IgD-negative memory B cell (primary cell): ENCODE results near the gene CDK14. TPM values are rescaled to one million over a fixed set of nuclear protein-coding genes. Genes with fewer than 3 reads are reported as not detected.
"Not testable (repeated sequence)": the region's sequence is repeated elsewhere in the genome, so short reads cannot be mapped to it uniquely, and the experiment has no call there.

Source experiments
- H3K27ac Mint-ChIP-seq, 3 donors: one replicate each; pipeline ENCODE4 v1.8.0; 2020 to 2022; ENCODE audit warnings: mild to moderate bottlenecking in 3 of 3, mixed read lengths in 3 of 3, moderate library complexity in 1 of 3
- H3K27me3 Mint-ChIP-seq: one replicate; pipeline ENCODE4 v1.8.0; 2021; ENCODE audit warnings: mixed read lengths
- H3K36me3 Mint-ChIP-seq: one replicate; pipeline ENCODE4 v1.8.0; 2020; ENCODE audit warnings: mild to moderate bottlenecking, mixed read lengths
- H3K4me1 Mint-ChIP-seq, 3 donors: one replicate each; pipeline ENCODE4 v1.8.0; 2020 to 2022; ENCODE audit warnings: mixed read lengths in 3 of 3, mild to moderate bottlenecking in 1 of 3
- H3K4me3 Mint-ChIP-seq, 4 donors: one replicate each; pipeline ENCODE4 v1.8.0; 2020 to 2022; ENCODE audit warnings: mild to moderate bottlenecking in 4 of 4, mixed read lengths in 4 of 4, moderate library complexity in 3 of 4
- H3K9me3 Mint-ChIP-seq, 3 donors: one replicate each; pipeline ENCODE4 v1.8.0; 2020 to 2021; ENCODE audit warnings: mixed read lengths in 3 of 3, mild to moderate bottlenecking in 1 of 3
- polyA plus RNA-seq: library from polyadenylated mRNA; unstranded; fragments of 300-500 nt; fragmentation: Illumina TruSeq; gene quantifications from one replicate; pipeline ENCODE4 v1.2.3, GENCODE V29; 2021

CDK14 gene
- polyA plus RNA-seq, 1 donor from 2014 or later = 53.0 TPM

DNA sequence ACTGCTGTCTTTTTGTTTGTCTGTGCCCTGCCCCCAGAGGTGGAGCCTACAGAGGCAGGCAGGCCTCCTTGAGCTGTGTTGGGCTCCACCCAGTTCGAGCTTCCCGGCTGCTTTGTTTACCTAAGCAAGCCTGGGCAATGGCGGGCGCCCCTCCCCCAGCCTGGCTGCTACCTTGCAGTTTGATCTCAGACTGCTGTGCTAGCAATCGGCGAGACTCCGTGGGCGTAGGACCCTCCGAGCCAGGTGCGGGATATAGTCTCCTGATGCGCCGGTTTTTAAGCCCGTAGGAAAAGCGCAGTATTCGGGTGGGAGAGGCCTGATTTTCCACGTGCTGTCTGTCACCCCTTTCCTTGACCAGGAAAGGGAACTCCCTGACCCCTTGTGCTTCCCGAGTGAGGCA, 43.6 kb downstream of the CDK14 start:
- not testable (repeated sequence) for H3K36me3 Mint-ChIP-seq, H3K27me3 Mint-ChIP-seq, H3K4me1 Mint-ChIP-seq, H3K27ac Mint-ChIP-seq, H3K4me3 Mint-ChIP-seq
- H3K9me3 Mint-ChIP-seq = peaks cover 6 to 19% (median 7%) of the 10 kb centered on the region in 3 donors

DNA sequence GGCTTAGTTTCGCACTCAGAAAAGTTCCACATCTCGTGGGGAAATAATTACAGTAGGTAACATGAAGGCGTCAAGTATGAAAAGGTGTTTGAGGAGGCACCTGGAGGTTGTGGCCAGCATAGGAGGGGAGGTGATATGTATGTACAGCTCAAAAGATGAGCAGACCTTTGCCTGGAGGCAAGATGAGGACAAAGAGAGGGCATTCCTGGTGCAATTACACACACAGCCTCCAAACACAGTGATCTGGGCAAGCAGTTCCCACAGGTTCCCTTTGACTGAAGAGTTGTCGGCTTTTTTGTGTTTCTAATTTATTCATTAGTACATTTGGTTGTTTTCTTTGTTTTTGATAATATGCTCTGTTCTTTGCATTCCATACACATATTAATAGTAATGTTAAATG, 46.9 kb downstream of the CDK14 start:
- Mint-ChIP-seq H3K27me3 (no peaks in the 10 kb centered on the region), H3K36me3 (peaks cover 9% of the 10 kb centered on the region)

DNA sequence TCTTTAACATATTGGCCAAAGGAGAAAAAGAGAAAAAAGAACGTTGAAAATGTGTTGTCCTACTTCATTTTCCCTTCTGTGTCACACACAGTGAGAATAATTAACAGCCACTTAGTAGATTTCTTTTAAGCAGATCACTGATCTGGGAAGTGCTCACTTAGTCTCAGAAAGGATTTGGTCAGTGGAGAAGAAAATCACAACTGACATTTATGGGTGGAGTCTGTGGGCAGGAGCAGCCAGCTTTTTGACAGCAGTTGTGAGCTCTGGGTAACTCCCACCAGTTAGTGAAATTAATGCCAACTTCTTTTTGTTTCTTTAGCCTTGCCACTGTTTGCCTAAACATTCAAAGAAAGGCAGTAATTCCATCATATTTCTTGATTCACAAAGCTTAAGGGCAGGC, 49.7 kb downstream of the CDK14 start:
- Mint-ChIP-seq H3K27me3 (no peaks in the 10 kb centered on the region), H3K4me3 (no peak overlapping the region), H3K9me3 (peaks cover 3 to 13% (median 10%) of the 10 kb centered on the region in 3 donors), H3K4me1 (peaks cover 0 to 5% (median 3%) of the 10 kb centered on the region in 3 donors), H3K27ac (no peak overlapping the region), H3K36me3 (peaks cover 8% of the 10 kb centered on the region)

More for the DNA sequence above, 46.9 kb downstream of the CDK14 start:
- no peak overlapping the region for H3K4me3 Mint-ChIP-seq
- peaks cover 6 to 19% (median 7%) of the 10 kb centered on the region in 3 donors for H3K9me3 Mint-ChIP-seq
- H3K27ac Mint-ChIP-seq = no peak overlapping the region
- H3K4me1 Mint-ChIP-seq = peaks cover 0 to 5% (median 1%) of the 10 kb centered on the region in 3 donors

DNA sequence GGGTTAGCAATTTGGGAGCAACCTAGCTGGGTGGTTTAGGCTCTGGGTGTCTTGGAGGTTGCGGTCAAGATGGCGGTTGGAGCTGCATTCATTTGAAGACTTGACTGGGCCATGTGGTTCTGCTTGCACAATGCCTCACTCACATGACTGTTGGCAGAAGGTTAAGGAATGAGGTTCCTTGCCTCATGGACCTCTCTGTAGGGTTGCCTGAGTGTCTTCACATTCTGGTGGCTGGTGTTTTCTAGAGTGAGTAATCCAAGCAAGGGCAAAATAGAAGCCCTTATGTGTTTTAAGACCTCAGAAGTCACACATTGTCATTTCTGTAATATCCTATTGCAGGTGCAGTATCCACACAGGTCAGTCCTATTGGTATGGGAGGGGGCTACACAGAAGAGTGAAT, 52.0 kb downstream of the CDK14 start:
- Mint-ChIP-seq H3K36me3 (peaks cover 4% of the 10 kb centered on the region), H3K4me1 (peaks cover 0 to 20% (median 2%) of the 10 kb centered on the region in 3 donors), H3K27me3 (no peaks in the 10 kb centered on the region), H3K27ac (no peak overlapping the region), H3K9me3 (peaks cover 3 to 6% (median 3%) of the 10 kb centered on the region in 3 donors), H3K4me3 (no peak overlapping the region)

DNA sequence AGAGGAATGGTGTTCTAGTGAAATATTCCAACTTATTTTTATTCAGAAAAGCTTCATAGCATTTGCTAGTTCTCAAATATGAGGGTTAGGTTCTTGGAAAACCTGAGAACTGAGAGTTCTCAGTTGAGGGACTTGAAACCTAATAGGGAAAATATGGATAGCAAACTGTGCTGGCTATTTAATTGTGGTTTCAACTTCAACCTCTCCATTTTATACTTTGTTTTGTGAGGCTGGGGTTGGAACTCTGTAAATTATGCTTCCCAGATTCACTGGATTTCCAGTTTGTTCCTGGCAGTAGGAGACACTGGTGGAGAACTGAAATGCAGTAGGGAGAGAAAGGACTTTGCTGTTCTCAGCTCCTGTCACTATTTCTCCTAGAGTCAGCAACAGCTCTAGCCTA, 52.7 kb downstream of the CDK14 start:
- H3K27ac Mint-ChIP-seq = no peak overlapping the region
- peaks cover 2 to 3% (median 3%) of the 10 kb centered on the region in 3 donors for H3K9me3 Mint-ChIP-seq
- H3K4me3 Mint-ChIP-seq = no peak overlapping the region
- peaks cover 4% of the 10 kb centered on the region for H3K36me3 Mint-ChIP-seq
- H3K27me3 Mint-ChIP-seq = no peaks in the 10 kb centered on the region
- peaks cover 2 to 20% (median 2%) of the 10 kb centered on the region in 3 donors for H3K4me1 Mint-ChIP-seq

DNA sequence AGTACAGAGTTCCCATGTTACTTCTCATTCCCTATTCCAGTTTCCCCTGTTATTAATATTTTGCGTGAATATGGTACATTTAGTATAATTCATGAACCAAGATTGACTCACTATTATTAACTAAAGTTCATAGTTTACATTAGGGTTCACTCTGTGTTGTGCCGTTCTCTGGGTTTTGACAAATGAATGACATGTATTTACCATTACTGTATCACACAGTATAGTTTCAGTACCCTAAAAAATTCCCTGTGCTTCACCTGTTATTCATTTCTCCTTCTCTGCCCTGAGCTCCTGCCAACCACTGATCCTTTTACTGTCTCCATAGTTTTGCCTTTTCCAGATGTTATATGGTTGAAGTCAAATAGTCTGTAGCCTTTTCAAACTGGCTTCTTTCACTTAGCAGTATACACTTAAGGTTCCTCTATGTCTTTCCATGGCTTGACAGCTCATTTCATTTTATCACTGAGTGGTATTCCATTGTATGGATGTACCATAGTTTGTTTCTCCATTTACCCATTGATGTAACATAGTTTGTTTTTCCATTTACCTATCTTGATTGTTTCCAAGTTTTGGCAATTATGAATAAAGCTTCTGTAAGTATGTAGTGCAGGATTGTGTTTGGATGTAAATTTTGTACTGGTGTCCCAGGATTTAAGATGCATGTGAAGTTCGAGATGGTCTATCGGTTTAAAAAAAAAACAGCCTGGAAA, 58.8 kb downstream of the CDK14 start:
- H3K4me3 Mint-ChIP-seq = peak overlapping the region in 1 of 4 donors; percentile 33
- no peak overlapping the region for H3K27ac Mint-ChIP-seq
- H3K36me3 Mint-ChIP-seq = peaks cover 4% of the 10 kb centered on the region
- H3K4me1 Mint-ChIP-seq = peaks cover 17 to 34% (median 21%) of the 10 kb centered on the region in 3 donors
- H3K27me3 Mint-ChIP-seq = no peaks in the 10 kb centered on the region
- H3K9me3 Mint-ChIP-seq = peaks cover 0 to 4% (median 0%) of the 10 kb centered on the region in 3 donors

DNA sequence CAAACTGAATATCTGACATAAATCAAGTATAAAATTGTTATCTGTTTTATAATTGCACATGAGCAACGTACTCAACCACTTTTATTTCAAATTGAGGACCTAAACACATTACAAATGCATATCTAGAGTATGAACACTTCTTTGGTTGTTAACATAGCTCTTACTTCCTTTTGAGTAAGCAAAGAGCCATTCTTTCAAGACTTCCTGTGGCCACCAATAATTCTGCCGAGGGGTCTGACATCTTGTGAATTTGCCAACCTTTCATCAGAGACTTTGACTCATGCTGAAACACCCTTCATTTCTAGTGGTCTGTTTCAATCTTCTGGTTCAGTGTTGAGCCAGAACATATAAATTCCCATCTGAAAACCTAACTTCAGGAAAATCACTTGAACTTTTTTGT, 59.4 kb downstream of the CDK14 start:
- Mint-ChIP-seq H3K27me3 (no peaks in the 10 kb centered on the region), H3K4me1 (peaks cover 17 to 34% (median 21%) of the 10 kb centered on the region in 3 donors), H3K27ac (no peak overlapping the region), H3K36me3 (peaks cover 4% of the 10 kb centered on the region), H3K4me3 (peak overlapping the region in 1 of 4 donors; percentile 33), H3K9me3 (peaks cover 0 to 2% (median 0%) of the 10 kb centered on the region in 3 donors)

DNA sequence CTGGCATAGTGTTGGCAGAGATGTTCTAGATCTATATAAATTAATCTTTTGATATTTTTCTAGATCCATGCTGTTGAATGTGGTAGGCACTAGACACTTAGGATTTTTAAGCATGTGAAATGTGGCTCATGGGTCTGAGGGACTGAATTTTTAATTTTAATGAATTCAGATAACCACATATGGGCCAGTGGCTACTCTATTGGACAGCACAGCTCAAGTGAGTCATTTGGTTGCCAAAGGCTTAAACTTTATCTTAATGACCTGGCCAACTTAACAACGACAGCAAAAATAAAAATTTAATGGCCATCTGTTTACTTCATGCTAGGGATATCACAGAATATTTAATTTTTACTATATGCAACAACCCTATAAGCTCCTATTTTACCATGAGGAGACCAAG, 61.4 kb downstream of the CDK14 start:
- Mint-ChIP-seq H3K4me3 (no peak overlapping the region), H3K27ac (no peak overlapping the region), H3K36me3 (no peaks in the 10 kb centered on the region), H3K4me1 (peaks cover 19 to 25% (median 21%) of the 10 kb centered on the region in 3 donors), H3K9me3 (peaks cover 0 to 2% (median 0%) of the 10 kb centered on the region in 3 donors), H3K27me3 (no peaks in the 10 kb centered on the region)

DNA sequence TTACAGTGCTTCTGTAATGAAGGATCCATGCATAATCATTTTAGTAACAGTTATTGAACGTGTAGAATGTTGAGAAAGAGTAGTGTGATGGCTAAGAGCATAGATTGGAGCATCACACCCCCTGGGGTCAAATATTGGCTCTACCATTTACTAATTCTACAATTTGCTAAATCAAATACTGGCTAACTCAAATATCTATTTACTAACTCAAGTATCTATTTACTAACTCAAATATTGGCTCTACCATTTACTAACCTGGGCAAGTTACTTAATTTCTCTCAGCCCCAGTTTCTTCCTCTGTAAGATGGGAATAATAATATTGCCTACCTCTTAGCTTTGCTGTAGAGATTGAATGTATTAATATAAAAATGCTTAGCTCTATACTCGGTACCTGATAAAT, 64.0 kb downstream of the CDK14 start:
- peaks cover 15 to 22% (median 21%) of the 10 kb centered on the region in 3 donors for H3K4me1 Mint-ChIP-seq

DNA sequence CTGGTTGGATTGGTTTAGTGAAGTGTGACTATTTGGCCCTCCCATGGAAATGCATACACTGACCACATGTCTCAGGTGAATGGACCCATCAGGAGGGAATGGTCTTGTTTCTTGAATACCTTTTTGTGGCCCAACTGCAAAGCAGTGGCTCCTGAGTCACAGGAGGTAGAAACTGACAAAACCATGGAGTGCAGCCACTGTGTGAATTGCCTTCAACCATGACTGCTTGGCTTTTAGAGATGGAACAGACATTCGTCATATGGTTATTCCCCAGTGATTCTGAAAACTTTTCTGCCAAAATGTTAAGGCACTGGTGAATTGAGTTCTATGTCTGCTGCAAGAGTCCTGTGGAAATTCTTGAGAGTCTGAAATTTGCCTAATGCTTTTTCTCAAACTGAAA, 64.7 kb downstream of the CDK14 start:
- H3K27me3 Mint-ChIP-seq = no peaks in the 10 kb centered on the region
- no peaks in the 10 kb centered on the region for H3K36me3 Mint-ChIP-seq
- H3K27ac Mint-ChIP-seq = no peak overlapping the region
- H3K4me3 Mint-ChIP-seq = no peak overlapping the region
- H3K4me1 Mint-ChIP-seq = peaks cover 10 to 17% (median 17%) of the 10 kb centered on the region in 3 donors
- peaks cover 0 to 2% (median 0%) of the 10 kb centered on the region in 3 donors for H3K9me3 Mint-ChIP-seq

More for the DNA sequence above, 64.0 kb downstream of the CDK14 start:
- H3K9me3 Mint-ChIP-seq = peaks cover 0 to 2% (median 0%) of the 10 kb centered on the region in 3 donors
- H3K27me3 Mint-ChIP-seq = no peaks in the 10 kb centered on the region
- no peak overlapping the region for H3K4me3 Mint-ChIP-seq
- H3K27ac Mint-ChIP-seq = no peak overlapping the region
- no peaks in the 10 kb centered on the region for H3K36me3 Mint-ChIP-seq

DNA sequence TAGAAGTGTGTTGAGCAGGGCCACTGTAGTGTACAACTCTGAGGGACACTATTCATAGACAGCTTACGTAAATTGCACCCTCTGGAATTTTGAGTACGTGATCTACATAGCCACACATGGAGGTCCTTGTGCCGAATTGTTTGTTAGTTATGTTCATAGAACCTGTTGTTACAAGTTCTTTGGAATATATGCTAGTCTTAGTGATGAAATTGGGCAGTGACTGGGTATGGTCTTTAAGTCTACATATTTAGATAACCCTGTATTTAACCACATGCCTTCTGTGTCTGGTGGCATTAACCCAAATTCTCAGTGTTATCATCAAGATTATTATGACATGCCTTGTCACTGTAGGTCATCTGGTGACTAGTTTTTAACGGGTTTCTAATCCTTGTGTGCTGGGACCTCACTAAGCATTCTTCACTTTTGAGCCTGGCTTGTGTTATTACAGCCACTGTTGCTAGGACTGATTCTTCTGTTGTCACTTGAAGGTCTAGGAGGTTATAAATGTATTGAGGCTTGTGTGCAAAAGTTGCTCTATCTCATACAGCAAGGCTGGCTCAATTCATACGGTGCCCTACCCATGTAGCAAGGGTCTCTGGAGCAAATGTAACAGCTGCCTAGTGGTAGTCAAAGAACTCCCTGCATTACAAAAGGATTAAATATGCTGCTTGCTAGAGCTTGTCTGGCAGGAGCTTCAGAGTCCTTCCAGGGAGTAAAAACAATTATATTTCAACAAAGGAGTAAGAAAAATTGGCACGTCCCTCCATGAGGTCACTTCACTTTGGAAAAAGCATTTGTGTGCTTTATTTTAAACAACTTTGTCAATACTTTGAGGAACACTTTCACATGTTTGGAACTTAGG, 65.4 kb downstream of the CDK14 start:
- H3K4me3 Mint-ChIP-seq = no peak overlapping the region
- H3K27me3 Mint-ChIP-seq = no peaks in the 10 kb centered on the region
- H3K9me3 Mint-ChIP-seq = peaks cover 0 to 2% (median 0%) of the 10 kb centered on the region in 3 donors
- no peak overlapping the region for H3K27ac Mint-ChIP-seq
- H3K4me1 Mint-ChIP-seq = peaks cover 5 to 14% (median 11%) of the 10 kb centered on the region in 3 donors
- H3K36me3 Mint-ChIP-seq = no peaks in the 10 kb centered on the region

DNA sequence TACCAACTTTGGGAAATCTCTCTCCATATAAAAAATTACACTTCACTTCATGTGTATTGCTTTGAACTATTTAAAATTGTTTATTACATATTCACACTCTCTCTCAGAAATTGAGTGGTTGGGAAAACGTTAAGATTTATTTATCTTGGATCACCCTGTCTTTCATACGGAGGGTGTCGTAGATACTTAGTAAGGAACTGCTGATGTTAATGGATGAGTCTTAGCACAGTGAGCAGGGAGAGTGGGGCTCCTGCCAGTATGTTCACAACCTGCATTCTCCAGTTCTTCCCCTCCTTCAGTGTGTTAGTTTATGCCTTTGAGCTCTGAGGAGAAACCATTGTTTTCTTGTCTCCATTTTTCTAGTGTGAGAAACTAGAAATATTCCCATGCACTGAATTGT, 67.1 kb downstream of the CDK14 start:
- Mint-ChIP-seq H3K36me3 (no peaks in the 10 kb centered on the region), H3K27ac (no peak overlapping the region), H3K27me3 (no peaks in the 10 kb centered on the region), H3K9me3 (no peaks in the 10 kb centered on the region), H3K4me3 (no peak overlapping the region), H3K4me1 (peaks cover 5 to 11% (median 9%) of the 10 kb centered on the region in 3 donors)

DNA sequence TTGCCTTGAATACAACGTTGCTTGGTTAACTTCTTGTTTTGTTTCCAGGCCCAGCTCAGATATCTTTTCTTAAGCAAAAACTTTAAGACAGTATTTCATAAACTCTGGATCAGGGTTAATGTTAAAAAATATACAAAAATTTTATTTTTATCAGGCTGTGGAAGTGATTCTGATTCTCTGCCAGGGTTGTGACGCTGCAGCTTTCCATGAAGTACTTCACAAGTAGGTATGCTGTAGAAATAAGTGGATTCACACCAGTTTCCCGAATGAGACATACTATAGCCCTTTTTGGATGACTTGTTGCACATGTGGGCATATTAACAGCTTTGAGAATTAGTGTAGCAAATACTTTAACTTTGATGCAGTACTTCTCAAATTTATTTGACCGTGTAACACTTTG, 70.1 kb downstream of the CDK14 start:
- H3K4me1 Mint-ChIP-seq = peaks cover 3 to 15% (median 5%) of the 10 kb centered on the region in 3 donors
- no peaks in the 10 kb centered on the region for H3K27me3 Mint-ChIP-seq
- H3K27ac Mint-ChIP-seq = no peak overlapping the region

DNA sequence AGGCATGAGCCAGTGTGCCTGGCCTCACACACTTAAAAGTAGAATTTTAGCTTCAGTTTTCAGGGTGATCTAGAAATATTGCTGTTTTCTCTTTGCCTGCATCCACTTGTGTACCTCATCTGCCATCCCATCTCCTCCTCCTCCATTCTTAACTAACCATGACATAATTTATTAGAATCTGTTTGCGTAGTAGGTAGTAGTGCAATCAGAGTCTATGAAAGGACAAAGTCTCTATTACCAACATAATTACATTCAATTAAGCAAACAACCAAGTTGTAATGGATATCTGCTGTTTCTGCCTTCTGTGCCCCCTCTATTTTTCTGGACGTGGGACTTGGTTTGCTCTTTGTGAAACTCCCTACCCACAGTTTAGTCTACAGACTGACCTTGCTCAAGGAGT, 72.9 kb downstream of the CDK14 start:
- H3K4me3 Mint-ChIP-seq = no peak overlapping the region
- H3K4me1 Mint-ChIP-seq = peaks cover 0 to 10% (median 0%) of the 10 kb centered on the region in 3 donors
- no peaks in the 10 kb centered on the region for H3K27me3 Mint-ChIP-seq
- peaks cover 7% of the 10 kb centered on the region for H3K36me3 Mint-ChIP-seq
- no peaks in the 10 kb centered on the region for H3K9me3 Mint-ChIP-seq
- no peak overlapping the region for H3K27ac Mint-ChIP-seq

More for the DNA sequence above, 70.1 kb downstream of the CDK14 start:
- Mint-ChIP-seq H3K9me3 (no peaks in the 10 kb centered on the region), H3K4me3 (no peak overlapping the region), H3K36me3 (peaks cover 7% of the 10 kb centered on the region)

DNA sequence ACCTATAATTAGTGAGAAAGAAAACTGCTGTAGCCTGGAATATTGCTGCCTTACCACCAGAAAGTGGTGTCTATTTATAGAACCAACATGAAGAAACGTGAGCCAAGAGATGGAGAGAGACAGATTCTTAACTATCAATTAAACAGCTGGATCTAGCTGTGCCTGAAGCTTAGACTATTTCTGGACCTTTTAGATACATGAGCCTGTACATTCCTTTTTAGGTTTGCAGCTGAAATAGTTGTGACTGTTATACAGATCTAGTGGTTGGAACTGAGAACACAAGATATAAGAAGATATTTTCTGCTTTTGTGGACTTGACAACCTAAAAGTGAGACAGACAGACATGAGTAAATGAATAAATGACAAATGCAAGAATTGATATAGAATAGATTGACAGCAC, 73.4 kb downstream of the CDK14 start:
- Mint-ChIP-seq H3K36me3 (peaks cover 7% of the 10 kb centered on the region), H3K4me1 (peaks cover 0 to 10% (median 0%) of the 10 kb centered on the region in 3 donors), H3K9me3 (no peaks in the 10 kb centered on the region), H3K27ac (no peak overlapping the region), H3K27me3 (no peaks in the 10 kb centered on the region), H3K4me3 (peak overlapping the region in 1 of 4 donors; percentile 58)
